Bone marrow (tissue), 2 donors: ENCODE results near the gene RASL10A.

Source experiments
- DNase-seq, 2 donors: peaks; one replicate each; lab custom pipeline; 2025; lab: John Stamatoyannopoulos, UW

The RASL10A gene

GRCh38 chr22:29338398-29338797 lies 22.9 kb upstream of the RASL10A start:
- DNase-seq = no peak

GRCh38 chr22:29337631-29338284 lies 22.3 kb upstream of the RASL10A start:
- no peak for DNase-seq

GRCh38 chr22:29336751-29337490 lies 21.4 kb upstream of the RASL10A start:
- no peak for DNase-seq

- no peak for DNase-seq
Observed at GRCh38 chr22:29335656-29336055, 20.2 kb upstream of the RASL10A start.

GRCh38 chr22:29334696-29335344 lies 19.3 kb upstream of the RASL10A start:
- no peak for DNase-seq

- DNase-seq = no peak
Observed at GRCh38 chr22:29334148-29334547, 18.7 kb upstream of the RASL10A start.

GRCh38 chr22:29332886-29333496 lies 17.5 kb upstream of the RASL10A start:
- no peak for DNase-seq

- DNase-seq = no peak
Observed at GRCh38 chr22:29331658-29332300, 16.3 kb upstream of the RASL10A start.

GRCh38 chr22:29331213-29331612 lies 15.7 kb upstream of the RASL10A start:
- DNase-seq = no peak

GRCh38 chr22:29330753-29331152 lies 15.3 kb upstream of the RASL10A start:
- DNase-seq = no peak

- DNase-seq = no peak
Observed at GRCh38 chr22:29330291-29330690, 14.8 kb upstream of the RASL10A start.

GRCh38 chr22:29329581-29329980 lies 14.1 kb upstream of the RASL10A start:
- no peak for DNase-seq

- no peak for DNase-seq
Observed at GRCh38 chr22:29328566-29329500, 13.3 kb upstream of the RASL10A start.

GRCh38 chr22:29328055-29328454 lies 12.6 kb upstream of the RASL10A start:
- no peak for DNase-seq

- DNase-seq = no peak
Observed at GRCh38 chr22:29327089-29327764, 11.7 kb upstream of the RASL10A start.

GRCh38 chr22:29326481-29326880 lies 11.0 kb upstream of the RASL10A start:
- DNase-seq = no peak

- DNase-seq = no peak
Observed at GRCh38 chr22:29325785-29326315, 10.4 kb upstream of the RASL10A start.

- no peak for DNase-seq
Observed at GRCh38 chr22:29325356-29325755, 9.9 kb upstream of the RASL10A start.

GRCh38 chr22:29323641-29324040 lies 8.1 kb upstream of the RASL10A start:
- no peak for DNase-seq

GRCh38 chr22:29320546-29320945 lies 5.0 kb upstream of the RASL10A start:
- DNase-seq = no peak
